Measurements from ENCODE around the gene HOXB2.

DNA sequence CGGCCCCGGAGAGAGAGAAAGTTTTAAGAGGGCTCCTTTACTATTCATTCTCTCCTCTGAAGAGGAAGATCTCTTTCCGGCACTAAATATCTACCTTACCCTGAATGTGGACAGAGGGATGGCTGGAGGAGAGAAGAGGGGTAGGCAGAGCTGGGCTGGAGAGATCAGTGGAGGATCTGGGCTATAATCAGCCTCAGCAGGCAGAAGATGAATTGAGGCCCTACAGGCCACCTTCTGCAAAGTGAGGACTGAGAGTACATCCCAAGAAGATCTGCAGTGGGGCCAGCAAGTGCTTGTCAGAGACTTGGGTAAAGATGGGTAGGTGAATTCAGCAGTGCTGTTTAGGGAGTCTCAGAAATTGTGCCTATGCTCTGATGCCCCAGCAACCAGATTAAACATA is 7.6 kb downstream of the HOXB2 start:
- TF ChIP-seq, protein P1, sequence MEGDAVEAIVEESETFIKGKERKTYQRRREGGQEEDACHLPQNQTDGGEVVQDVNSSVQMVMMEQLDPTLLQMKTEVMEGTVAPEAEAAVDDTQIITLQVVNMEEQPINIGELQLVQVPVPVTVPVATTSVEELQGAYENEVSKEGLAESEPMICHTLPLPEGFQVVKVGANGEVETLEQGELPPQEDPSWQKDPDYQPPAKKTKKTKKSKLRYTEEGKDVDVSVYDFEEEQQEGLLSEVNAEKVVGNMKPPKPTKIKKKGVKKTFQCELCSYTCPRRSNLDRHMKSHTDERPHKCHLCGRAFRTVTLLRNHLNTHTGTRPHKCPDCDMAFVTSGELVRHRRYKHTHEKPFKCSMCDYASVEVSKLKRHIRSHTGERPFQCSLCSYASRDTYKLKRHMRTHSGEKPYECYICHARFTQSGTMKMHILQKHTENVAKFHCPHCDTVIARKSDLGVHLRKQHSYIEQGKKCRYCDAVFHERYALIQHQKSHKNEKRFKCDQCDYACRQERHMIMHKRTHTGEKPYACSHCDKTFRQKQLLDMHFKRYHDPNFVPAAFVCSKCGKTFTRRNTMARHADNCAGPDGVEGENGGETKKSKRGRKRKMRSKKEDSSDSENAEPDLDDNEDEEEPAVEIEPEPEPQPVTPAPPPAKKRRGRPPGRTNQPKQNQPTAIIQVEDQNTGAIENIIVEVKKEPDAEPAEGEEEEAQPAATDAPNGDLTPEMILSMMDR (IDR thresholded peaks at IDR 0.05), result no peak
- TF ChIP-seq POLR2AphosphoS5 (IDR thresholded peaks at IDR 0.05), result no peak

All from prostate gland (tissue), 2 donors.